Measurements from ENCODE around the gene PROZ.
"Not testable (repeated sequence)": the region's sequence is repeated elsewhere in the genome, so short reads cannot be mapped to it uniquely, and the experiment has no call there.

PROZ gene, protein sequence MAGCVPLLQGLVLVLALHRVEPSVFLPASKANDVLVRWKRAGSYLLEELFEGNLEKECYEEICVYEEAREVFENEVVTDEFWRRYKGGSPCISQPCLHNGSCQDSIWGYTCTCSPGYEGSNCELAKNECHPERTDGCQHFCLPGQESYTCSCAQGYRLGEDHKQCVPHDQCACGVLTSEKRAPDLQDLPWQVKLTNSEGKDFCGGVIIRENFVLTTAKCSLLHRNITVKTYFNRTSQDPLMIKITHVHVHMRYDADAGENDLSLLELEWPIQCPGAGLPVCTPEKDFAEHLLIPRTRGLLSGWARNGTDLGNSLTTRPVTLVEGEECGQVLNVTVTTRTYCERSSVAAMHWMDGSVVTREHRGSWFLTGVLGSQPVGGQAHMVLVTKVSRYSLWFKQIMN

GRCh38 chr13:113157929-113158747, at the start of gene PROZ:
TSS of gene PROZ (plus strand) at chr13:113158648. CDS start at chr13:113158661, 13 bp downstream.
- Histone ChIP-seq H3K27ac (ENCODE audit: low read depth, low read length) (no peak within 1 kb of the TSS), H3K9me3 (ENCODE audit: low read length) (no peaks in the 10 kb centered on the region), H3K4me3 (ENCODE audit: low read depth in 1 of 2, low read length in 2 of 2) (no peak within 1 kb of the TSS), H3K36me3 (ENCODE audit: insufficient read depth, low read length) (no peaks in the 10 kb centered on the region), H3K27me3 (ENCODE audit: control insufficient read depth in 1 of 2, insufficient read depth in 2 of 2, low read length in 2 of 2) (peaks cover 15 to 16% of the 10 kb centered on the region in 2 donors), H3K4me1 (ENCODE audit: insufficient read depth, low read length) (no peaks in the 10 kb centered on the region), H3K9ac (ENCODE audit: low read length) (no peak within 1 kb of the TSS)

DNA sequence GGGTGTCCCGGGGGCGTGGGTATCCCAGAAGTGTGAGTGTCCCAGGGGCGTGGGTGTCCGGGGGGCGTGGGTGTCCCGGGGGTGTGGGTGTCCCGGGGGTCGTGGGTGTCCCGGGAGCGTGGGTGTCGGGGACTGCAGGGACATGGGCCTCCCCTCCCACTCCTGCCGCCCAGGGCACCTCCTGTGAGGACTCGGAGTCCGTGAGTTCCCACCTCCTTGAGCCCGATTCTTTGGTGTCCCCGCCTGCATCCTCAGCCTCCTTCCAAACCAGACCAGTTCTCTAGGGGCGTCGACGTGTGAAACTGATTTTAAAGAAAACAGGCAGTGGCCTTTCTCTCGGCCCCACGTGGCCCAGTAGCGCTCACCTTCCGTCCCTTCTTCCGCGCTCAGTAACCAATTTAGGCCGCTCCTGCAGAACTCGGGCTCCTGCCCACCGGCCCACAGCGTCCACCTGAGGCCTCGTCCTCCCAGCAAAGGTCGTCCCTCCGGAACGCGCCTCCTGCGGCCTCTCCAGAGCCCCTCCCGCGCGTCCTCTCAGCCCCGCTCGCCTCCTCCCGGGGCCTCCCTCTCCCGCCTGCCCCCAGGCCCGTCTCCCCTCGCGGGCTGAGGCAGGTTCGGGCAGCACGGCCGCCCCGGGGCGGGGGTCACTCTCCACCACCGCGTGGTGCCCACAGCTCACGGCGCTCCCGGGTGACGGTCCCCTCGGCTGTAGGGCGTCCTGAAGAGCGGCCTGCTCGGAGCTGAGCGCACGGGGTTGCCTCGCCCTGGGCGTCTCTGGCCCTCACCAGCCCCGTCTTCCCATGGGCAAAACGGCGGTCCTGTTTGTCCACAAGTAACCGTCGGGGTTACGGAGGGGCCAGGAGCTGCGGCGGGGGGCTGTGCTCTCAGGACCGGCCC, 49.0 kb upstream of the PROZ start:
- Histone ChIP-seq H3K4me3 (ENCODE audit: low read depth in 1 of 2, low read length in 2 of 2) (no peak overlapping the region), H3K4me1 (ENCODE audit: insufficient read depth, low read length) (no peaks in the 10 kb centered on the region), H3K9me3 (ENCODE audit: low read length) (no peaks in the 10 kb centered on the region), H3K27me3 (ENCODE audit: control insufficient read depth in 1 of 2, insufficient read depth in 2 of 2, low read length in 2 of 2) (peaks cover 6 to 25% of the 10 kb centered on the region in 2 donors), H3K27ac (ENCODE audit: low read depth, low read length) (no peak overlapping the region), H3K36me3 (ENCODE audit: insufficient read depth, low read length) (no peaks in the 10 kb centered on the region), H3K9ac (ENCODE audit: low read length) (no peak overlapping the region)

DNA sequence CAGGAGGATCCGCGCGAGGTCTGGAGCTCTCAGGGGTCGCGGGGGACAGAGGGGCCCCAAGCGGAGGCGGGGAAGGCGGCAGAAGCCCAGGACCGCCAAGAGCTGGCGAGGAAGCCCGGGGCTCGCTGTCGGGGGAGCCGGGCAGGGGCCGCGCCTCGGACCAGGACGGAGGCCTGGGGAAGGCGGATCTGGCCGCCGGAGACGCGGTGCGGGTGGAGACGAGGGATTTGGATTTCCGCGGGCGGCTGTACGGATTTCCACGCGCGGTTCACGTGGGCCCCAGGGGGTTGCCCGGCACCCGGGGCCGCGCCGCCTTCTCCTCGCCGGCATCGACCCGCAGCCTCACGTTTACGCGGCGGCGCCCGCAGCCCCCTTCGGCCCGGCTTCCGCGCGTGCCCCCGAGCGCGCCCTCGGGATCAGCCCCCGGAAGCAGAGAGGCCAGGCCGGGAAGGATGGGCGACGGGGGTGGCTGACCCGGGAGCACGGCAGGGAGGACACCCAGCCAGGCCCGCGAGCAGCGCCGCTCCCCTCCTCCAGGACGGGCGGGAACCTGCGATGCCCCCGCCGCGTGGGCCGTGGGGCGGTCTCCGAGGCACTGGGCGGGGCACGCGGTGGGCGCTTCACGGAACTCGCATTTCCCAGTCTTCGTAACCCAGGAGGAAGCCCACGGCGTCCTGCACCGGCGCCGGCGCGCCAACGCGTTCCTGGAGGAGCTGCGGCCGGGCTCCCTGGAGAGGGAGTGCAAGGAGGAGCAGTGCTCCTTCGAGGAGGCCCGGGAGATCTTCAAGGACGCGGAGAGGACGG, 48.2 kb upstream of the PROZ start:
- no peak overlapping the region for H3K27ac ChIP-seq (ENCODE audit: low read depth, low read length)
- peaks cover 6 to 25% of the 10 kb centered on the region in 2 donors for H3K27me3 ChIP-seq (ENCODE audit: control insufficient read depth in 1 of 2, insufficient read depth in 2 of 2, low read length in 2 of 2)
- no peak overlapping the region for H3K4me3 ChIP-seq (ENCODE audit: low read depth in 1 of 2, low read length in 2 of 2)
- no peaks in the 10 kb centered on the region for H3K36me3 ChIP-seq (ENCODE audit: insufficient read depth, low read length)
- H3K4me1 ChIP-seq (ENCODE audit: insufficient read depth, low read length) = no peaks in the 10 kb centered on the region
- H3K9me3 ChIP-seq (ENCODE audit: low read length) = no peaks in the 10 kb centered on the region
- H3K9ac ChIP-seq (ENCODE audit: low read length) = no peak overlapping the region

- no peak overlapping the region for H3K4me3 ChIP-seq (ENCODE audit: low read depth in 1 of 2, low read length in 2 of 2)
- no peaks in the 10 kb centered on the region for H3K4me1 ChIP-seq (ENCODE audit: insufficient read depth, low read length)
- no peak overlapping the region for H3K27ac ChIP-seq (ENCODE audit: low read depth, low read length)
- H3K36me3 ChIP-seq (ENCODE audit: insufficient read depth, low read length) = no peaks in the 10 kb centered on the region
- no peak overlapping the region for H3K9ac ChIP-seq (ENCODE audit: low read length)
- no peaks in the 10 kb centered on the region for H3K9me3 ChIP-seq (ENCODE audit: low read length)
- H3K27me3 ChIP-seq (ENCODE audit: control insufficient read depth in 1 of 2, insufficient read depth in 2 of 2, low read length in 2 of 2) = peaks cover 6 to 22% of the 10 kb centered on the region in 2 donors
Measured at GRCh38 chr13:113110852-113111315, 47.6 kb upstream of the PROZ start.

DNA sequence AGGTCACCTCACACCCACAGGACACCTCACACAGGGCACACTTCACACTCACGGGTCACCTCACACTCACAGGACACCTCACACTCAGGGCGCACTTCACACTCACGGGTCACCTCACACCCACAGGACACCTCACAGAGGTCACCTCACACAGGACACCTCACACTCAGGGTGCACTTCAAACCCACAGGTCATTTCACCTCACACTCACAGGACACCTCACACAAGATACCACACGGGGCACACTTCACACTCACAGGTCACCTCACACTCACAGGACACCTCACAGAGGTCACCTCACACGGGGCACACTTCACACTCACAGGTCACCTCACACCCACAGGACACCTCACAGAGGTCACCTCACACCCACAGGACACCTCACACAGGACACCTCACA, 46.6 kb upstream of the PROZ start:
- H3K4me3 ChIP-seq (ENCODE audit: low read depth in 1 of 2, low read length in 2 of 2); H3K9ac ChIP-seq (ENCODE audit: low read length); H3K36me3 ChIP-seq (ENCODE audit: insufficient read depth, low read length); H3K27ac ChIP-seq (ENCODE audit: low read depth, low read length); H3K4me1 ChIP-seq (ENCODE audit: insufficient read depth, low read length); H3K9me3 ChIP-seq (ENCODE audit: low read length): not testable (repeated sequence)
- H3K27me3 ChIP-seq (ENCODE audit: control insufficient read depth in 1 of 2, insufficient read depth in 2 of 2, low read length in 2 of 2) = peaks cover 6 to 22% of the 10 kb centered on the region in 2 donors

DNA sequence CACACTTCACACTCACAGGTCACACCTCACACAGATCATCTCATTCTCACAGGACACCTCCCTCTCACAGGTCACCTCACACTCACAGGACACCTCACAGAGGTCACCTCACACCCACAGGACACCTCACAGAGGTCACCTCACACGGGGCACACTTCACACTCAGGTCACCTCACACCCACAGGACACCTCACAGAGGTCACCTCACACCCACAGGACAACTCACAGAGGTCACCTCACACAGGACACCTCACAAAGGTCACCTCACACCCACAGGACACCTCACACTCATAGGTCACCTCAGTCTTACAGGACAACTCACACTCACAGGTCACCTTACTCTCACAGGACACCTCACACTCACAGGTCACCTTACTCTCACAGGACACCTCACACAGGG, 46.0 kb upstream of the PROZ start:
- H3K9ac ChIP-seq (ENCODE audit: low read length); H3K4me3 ChIP-seq (ENCODE audit: low read depth in 1 of 2, low read length in 2 of 2); H3K9me3 ChIP-seq (ENCODE audit: low read length); H3K4me1 ChIP-seq (ENCODE audit: insufficient read depth, low read length); H3K36me3 ChIP-seq (ENCODE audit: insufficient read depth, low read length); H3K27ac ChIP-seq (ENCODE audit: low read depth, low read length): not testable (repeated sequence)
- peaks cover 6 to 22% of the 10 kb centered on the region in 2 donors for H3K27me3 ChIP-seq (ENCODE audit: control insufficient read depth in 1 of 2, insufficient read depth in 2 of 2, low read length in 2 of 2)

DNA sequence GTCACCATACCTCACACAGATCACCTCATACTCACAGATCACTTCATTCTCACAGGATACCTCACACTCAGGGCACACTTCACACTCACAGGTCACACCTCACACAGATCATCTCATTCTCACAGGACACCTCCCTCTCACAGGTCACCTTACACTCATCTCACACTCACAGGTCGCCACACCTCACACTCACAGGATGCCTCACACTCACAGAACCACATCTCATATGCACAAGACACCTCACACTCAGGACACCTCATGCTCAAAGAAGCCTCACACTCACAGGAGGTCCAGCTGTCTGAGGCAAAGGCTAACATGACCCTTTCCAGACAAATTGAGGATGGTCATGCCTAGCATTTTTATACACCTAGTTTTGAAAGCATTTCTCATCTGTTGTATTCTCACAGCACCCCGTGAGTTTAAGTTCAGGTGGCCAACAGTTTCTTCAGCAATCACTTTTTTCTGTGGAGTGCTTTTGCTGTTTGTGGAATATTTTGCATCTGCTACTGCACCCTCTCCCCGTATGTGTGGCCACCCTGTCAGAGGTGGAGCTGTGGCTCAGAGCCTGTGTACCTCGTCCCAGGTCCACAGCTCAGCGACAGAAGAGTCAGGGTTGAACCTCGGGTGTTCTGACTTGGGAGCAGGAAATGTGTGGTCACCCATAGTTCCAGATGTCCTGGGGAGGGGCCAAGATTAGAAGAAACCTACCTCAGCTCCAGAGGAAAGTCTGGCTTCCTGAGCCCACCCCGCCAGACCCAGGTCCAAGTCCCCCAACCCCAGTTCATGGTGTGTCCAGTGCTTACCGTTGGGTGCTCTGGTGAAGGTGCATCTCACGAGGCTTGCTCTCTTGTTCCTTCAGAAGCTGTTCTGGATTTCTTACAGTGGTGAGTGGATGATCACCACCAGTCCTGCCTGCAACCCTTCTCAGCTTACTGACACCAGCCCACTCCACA, 45.3 kb upstream of the PROZ start:
- H3K36me3 ChIP-seq (ENCODE audit: insufficient read depth, low read length) = no peaks in the 10 kb centered on the region
- H3K27me3 ChIP-seq (ENCODE audit: control insufficient read depth in 1 of 2, insufficient read depth in 2 of 2, low read length in 2 of 2) = peaks cover 6 to 22% of the 10 kb centered on the region in 2 donors
- no peak overlapping the region for H3K27ac ChIP-seq (ENCODE audit: low read depth, low read length)
- no peaks in the 10 kb centered on the region for H3K4me1 ChIP-seq (ENCODE audit: insufficient read depth, low read length)
- H3K9me3 ChIP-seq (ENCODE audit: low read length) = no peaks in the 10 kb centered on the region
- no peak overlapping the region for H3K9ac ChIP-seq (ENCODE audit: low read length)
- no peak overlapping the region for H3K4me3 ChIP-seq (ENCODE audit: low read depth in 1 of 2, low read length in 2 of 2)

- H3K27me3 ChIP-seq (ENCODE audit: control insufficient read depth in 1 of 2, insufficient read depth in 2 of 2, low read length in 2 of 2) = peaks cover 6 to 22% of the 10 kb centered on the region in 2 donors
- H3K9me3 ChIP-seq (ENCODE audit: low read length) = no peaks in the 10 kb centered on the region
- no peaks in the 10 kb centered on the region for H3K4me1 ChIP-seq (ENCODE audit: insufficient read depth, low read length)
- H3K9ac ChIP-seq (ENCODE audit: low read length) = no peak overlapping the region
- no peaks in the 10 kb centered on the region for H3K36me3 ChIP-seq (ENCODE audit: insufficient read depth, low read length)
- H3K27ac ChIP-seq (ENCODE audit: low read depth, low read length) = no peak overlapping the region
- no peak overlapping the region for H3K4me3 ChIP-seq (ENCODE audit: low read depth in 1 of 2, low read length in 2 of 2)
Measured at GRCh38 chr13:113113846-113114271, 44.6 kb upstream of the PROZ start.

DNA sequence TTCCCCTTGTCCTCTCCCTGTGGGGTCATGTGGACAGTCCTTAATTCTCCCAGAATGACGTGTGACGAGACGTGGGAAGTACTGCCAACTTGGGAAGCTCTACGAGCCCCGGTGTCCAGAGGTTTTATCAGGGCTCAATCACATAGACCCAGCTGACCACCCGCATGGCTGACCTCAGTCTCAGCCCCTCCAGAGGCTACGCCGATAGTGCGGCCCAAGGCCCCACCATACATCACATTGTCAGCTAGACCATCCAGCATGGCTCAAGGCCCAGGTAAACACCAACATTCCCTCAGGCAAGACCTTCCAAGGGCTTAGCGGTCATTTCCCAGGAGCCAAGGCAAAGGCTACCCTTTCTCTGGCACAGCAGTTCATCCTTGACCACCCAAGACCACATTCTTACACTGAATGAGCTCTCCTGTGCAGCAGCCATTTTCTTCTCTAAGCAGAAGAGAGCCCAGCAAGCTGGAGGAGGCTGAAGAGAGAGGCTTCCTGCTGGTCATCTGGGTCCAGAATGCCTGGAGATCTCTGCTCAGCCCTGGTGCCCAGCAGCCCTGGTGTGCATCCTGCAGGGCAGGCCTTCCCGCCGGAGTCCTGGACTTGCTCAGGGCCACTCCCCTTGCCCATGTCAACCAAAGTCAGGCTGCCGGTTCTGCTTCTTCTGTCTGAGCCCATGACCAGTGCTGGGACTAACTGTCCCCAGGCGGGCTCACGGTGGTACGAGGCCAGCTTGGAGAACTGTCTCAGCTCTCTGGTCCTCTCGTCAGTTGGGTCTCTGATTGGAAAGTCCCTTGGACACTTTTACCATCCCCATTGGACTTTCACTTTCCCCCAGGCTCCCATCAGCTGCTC, 43.7 kb upstream of the PROZ start:
- H3K4me1 ChIP-seq (ENCODE audit: insufficient read depth, low read length) = no peaks in the 10 kb centered on the region
- no peak overlapping the region for H3K27ac ChIP-seq (ENCODE audit: low read depth, low read length)
- H3K27me3 ChIP-seq (ENCODE audit: control insufficient read depth in 1 of 2, insufficient read depth in 2 of 2, low read length in 2 of 2) = peaks cover 6 to 14% of the 10 kb centered on the region in 2 donors
- H3K36me3 ChIP-seq (ENCODE audit: insufficient read depth, low read length) = no peaks in the 10 kb centered on the region
- no peak overlapping the region for H3K4me3 ChIP-seq (ENCODE audit: low read depth in 1 of 2, low read length in 2 of 2)
- H3K9ac ChIP-seq (ENCODE audit: low read length) = no peak overlapping the region
- H3K9me3 ChIP-seq (ENCODE audit: low read length) = no peaks in the 10 kb centered on the region
